H9 (cell line): ENCODE results near the gene SCO2. TPM values are rescaled to one million over a fixed set of nuclear protein-coding genes. Genes with fewer than 3 reads are reported as not detected.

Experiments used
- DNase-seq: peaks from one replicate; pipeline ENCODE4 v3.0.0-alpha.2; 2017
- H2AFZ ChIP-seq: one replicate; pipeline ENCODE4 v1.6.1; 2013; ENCODE audit warnings: mild to moderate bottlenecking, low read length, control low read depth, moderate library complexity
- H2AK5ac ChIP-seq: 2 replicates; pipeline ENCODE4 v1.6.1; 2013; ENCODE audit warnings: low read length, control low read depth, mixed read lengths; ENCODE audit not compliant: insufficient read length
- H2BK120ac ChIP-seq: one replicate; pipeline ENCODE4 v1.6.1; 2013; ENCODE audit warnings: low read depth, mild to moderate bottlenecking, low read length, control low read depth, inconsistent platforms; ENCODE audit not compliant: poor library complexity, severe bottlenecking
- H2BK12ac ChIP-seq: 2 replicates; pipeline ENCODE4 v1.6.1; 2013; ENCODE audit warnings: low read length, control low read depth, mixed read lengths, low read depth; ENCODE audit not compliant: insufficient read length
- H2BK15ac ChIP-seq: 2 replicates; pipeline ENCODE4 v1.6.1; 2013; ENCODE audit warnings: low read depth, low read length, control low read depth
- H2BK20ac ChIP-seq: one replicate; pipeline ENCODE4 v1.6.1; 2013; ENCODE audit warnings: low read depth, mild to moderate bottlenecking, low read length, control low read depth, inconsistent platforms; ENCODE audit not compliant: poor library complexity, severe bottlenecking
- H2BK5ac ChIP-seq: 2 replicates; pipeline ENCODE4 v1.6.1; 2013; ENCODE audit warnings: low read length, control low read depth, mixed read lengths; ENCODE audit not compliant: insufficient read length
- H3K14ac ChIP-seq: 2 replicates; pipeline ENCODE4 v1.6.1; 2013; ENCODE audit warnings: low read length, control low read depth; ENCODE audit not compliant: insufficient read depth
- H3K18ac ChIP-seq: 2 replicates; pipeline ENCODE4 v1.6.1; 2013; ENCODE audit warnings: low read depth, mild to moderate bottlenecking, mixed read lengths, low read length, control low read depth; ENCODE audit not compliant: insufficient read length
- H3K23ac ChIP-seq: 2 replicates; pipeline ENCODE4 v1.6.1; 2013; ENCODE audit warnings: low read length, control low read depth, mixed read lengths, low read depth; ENCODE audit not compliant: insufficient read length
- H3K23me2 ChIP-seq: 2 replicates; pipeline ENCODE4 v1.6.1; 2013; ENCODE audit warnings: low read depth, mild to moderate bottlenecking, mixed read lengths, low read length, control low read depth; ENCODE audit not compliant: insufficient read length, poor library complexity, severe bottlenecking
- H3K27ac ChIP-seq: 2 replicates; pipeline ENCODE4 v1.5.1; 2013; ENCODE audit warnings: low read length, control low read depth, mixed read lengths, low read depth; ENCODE audit not compliant: insufficient read length
- H3K27me3 ChIP-seq: 2 replicates; pipeline ENCODE4 v1.6.1; 2013; ENCODE audit warnings: low read length, control low read depth, inconsistent platforms; ENCODE audit not compliant: insufficient read depth
- H3K4ac ChIP-seq: 2 replicates; pipeline ENCODE4 v1.6.1; 2013; ENCODE audit warnings: low read depth, mild to moderate bottlenecking, control low read depth, inconsistent platforms, low read length, moderate library complexity
- H3K4me1 ChIP-seq: 2 replicates; pipeline ENCODE4 v1.6.1; 2013; ENCODE audit warnings: low read length, control low read depth, inconsistent platforms; ENCODE audit not compliant: insufficient read depth
- H3K4me2 ChIP-seq: 2 replicates; pipeline ENCODE4 v1.6.1; 2013; ENCODE audit warnings: low read length, control low read depth, mixed read lengths; ENCODE audit not compliant: insufficient read length, insufficient read depth
- H3K56ac ChIP-seq: 2 replicates; pipeline ENCODE4 v1.6.1; 2013; ENCODE audit warnings: low read depth, mild to moderate bottlenecking, mixed read lengths, low read length, control low read depth; ENCODE audit not compliant: insufficient read length
- H3K79me1 ChIP-seq: 2 replicates; pipeline ENCODE4 v1.6.1; 2013; ENCODE audit warnings: low read depth, mild to moderate bottlenecking, moderate library complexity, low read length, control low read depth, inconsistent platforms; ENCODE audit not compliant: insufficient read depth, poor library complexity, severe bottlenecking
- H3K79me2 ChIP-seq: 2 replicates; pipeline ENCODE4 v1.6.1; 2013; ENCODE audit warnings: low read length, control low read depth, inconsistent platforms; ENCODE audit not compliant: insufficient read depth
- H3K9ac ChIP-seq: 2 replicates; pipeline ENCODE4 v1.6.1; 2013; ENCODE audit warnings: low read length, control low read depth, mixed read lengths; ENCODE audit not compliant: insufficient read length; ENCODE audit errors: extremely low read depth
- H3K9me3 ChIP-seq: one replicate; pipeline ENCODE4 v1.6.1; 2013; ENCODE audit warnings: low read depth, low read length, inconsistent platforms; ENCODE audit not compliant: control insufficient read depth
- H3T11ph ChIP-seq: one replicate; pipeline ENCODE4 v1.6.1; 2013; ENCODE audit warnings: mild to moderate bottlenecking, low read length, control low read depth, inconsistent platforms
- H4K20me1 ChIP-seq: one replicate; pipeline ENCODE4 v1.6.1; 2013; ENCODE audit not compliant: control insufficient read depth, insufficient read length, insufficient read depth
- H4K5ac ChIP-seq: 2 replicates; pipeline ENCODE4 v1.6.1; 2013; ENCODE audit warnings: low read depth, mild to moderate bottlenecking, mixed read lengths, low read length, control low read depth; ENCODE audit not compliant: insufficient read length
- H4K8ac ChIP-seq: replicated peaks from 2 replicates; pipeline ENCODE4 v1.6.1; 2013; ENCODE audit warnings: low read length, control low read depth, mixed read lengths, low read depth; ENCODE audit not compliant: insufficient read length
- H4K91ac ChIP-seq: 2 replicates; pipeline ENCODE4 v1.6.1; 2013; ENCODE audit warnings: low read depth, mild to moderate bottlenecking, moderate library complexity, mixed read lengths, low read length, control low read depth; ENCODE audit not compliant: insufficient read length
- H3K27ac Mint-ChIP-seq, 3 experiments: 2 replicates in 2 of 3; 3 replicates in 1 of 3; pipeline ENCODE4 v1.8.0; 2020 to 2021; ENCODE audit warnings: mixed read lengths in 3 of 3, mild to moderate bottlenecking in 1 of 3, moderate library complexity in 1 of 3
- H3K27me3 Mint-ChIP-seq: 2 replicates; pipeline ENCODE4 v1.8.0; 2021; ENCODE audit warnings: low read depth, mild to moderate bottlenecking, moderate library complexity, mixed read lengths
- H3K36me3 Mint-ChIP-seq, 3 experiments: 2 replicates in 2 of 3; 3 replicates in 1 of 3; pipeline ENCODE4 v1.8.0; 2020 to 2021; ENCODE audit warnings: low read depth in 3 of 3, mixed read lengths in 3 of 3; ENCODE audit not compliant: insufficient read depth in 1 of 3
- H3K4me1 Mint-ChIP-seq, 2 experiments: 2 replicates each; pipeline ENCODE4 v1.8.0; 2020; ENCODE audit warnings: mixed read lengths in 2 of 2
- H3K4me3 Mint-ChIP-seq, 2 experiments: 2 replicates in 1 of 2; 3 replicates in 1 of 2; pipeline ENCODE4 v1.8.0; 2020 to 2021; ENCODE audit warnings: mild to moderate bottlenecking in 2 of 2, mixed read lengths in 2 of 2, moderate library complexity in 1 of 2
- H3K9me3 Mint-ChIP-seq, 2 experiments: 2 replicates in 1 of 2; 3 replicates in 1 of 2; pipeline ENCODE4 v1.8.0; 2020; ENCODE audit warnings: mild to moderate bottlenecking in 2 of 2, mixed read lengths in 2 of 2, moderate library complexity in 1 of 2
- WGBS: extraction: QIAGEN DNeasy Blood & Tissue Kit; methylation state at CpG from one replicate; pipeline ENCODE4 v1.1.7; 2013; ENCODE audit warnings: missing lambda C conversion rate, low lambda C conversion rate, mixed read lengths; ENCODE audit not compliant: insufficient read length; ENCODE audit errors: extremely low coverage; 5-methylcytosine and 5-hydroxymethylcytosine counted together
- total RNA-seq: library from RNA; stranded (reverse); gene quantifications from 2 replicates; pipeline ENCODE4 v1.2.1, GENCODE V29; 2021
- TF ChIP-seq, protein P1 (sequence below): fragments of 200-600 bp; sonication (generic); conservative IDR thresholded peaks from 3 replicates; pipeline ENCODE4 v1.8.0; 2021; ENCODE audit warnings: antibody characterized with exemption, mild to moderate bottlenecking

SCO2 gene
- total RNA-seq, 1 experiment from 2014 or later, result 3.3 TPM

DNA sequence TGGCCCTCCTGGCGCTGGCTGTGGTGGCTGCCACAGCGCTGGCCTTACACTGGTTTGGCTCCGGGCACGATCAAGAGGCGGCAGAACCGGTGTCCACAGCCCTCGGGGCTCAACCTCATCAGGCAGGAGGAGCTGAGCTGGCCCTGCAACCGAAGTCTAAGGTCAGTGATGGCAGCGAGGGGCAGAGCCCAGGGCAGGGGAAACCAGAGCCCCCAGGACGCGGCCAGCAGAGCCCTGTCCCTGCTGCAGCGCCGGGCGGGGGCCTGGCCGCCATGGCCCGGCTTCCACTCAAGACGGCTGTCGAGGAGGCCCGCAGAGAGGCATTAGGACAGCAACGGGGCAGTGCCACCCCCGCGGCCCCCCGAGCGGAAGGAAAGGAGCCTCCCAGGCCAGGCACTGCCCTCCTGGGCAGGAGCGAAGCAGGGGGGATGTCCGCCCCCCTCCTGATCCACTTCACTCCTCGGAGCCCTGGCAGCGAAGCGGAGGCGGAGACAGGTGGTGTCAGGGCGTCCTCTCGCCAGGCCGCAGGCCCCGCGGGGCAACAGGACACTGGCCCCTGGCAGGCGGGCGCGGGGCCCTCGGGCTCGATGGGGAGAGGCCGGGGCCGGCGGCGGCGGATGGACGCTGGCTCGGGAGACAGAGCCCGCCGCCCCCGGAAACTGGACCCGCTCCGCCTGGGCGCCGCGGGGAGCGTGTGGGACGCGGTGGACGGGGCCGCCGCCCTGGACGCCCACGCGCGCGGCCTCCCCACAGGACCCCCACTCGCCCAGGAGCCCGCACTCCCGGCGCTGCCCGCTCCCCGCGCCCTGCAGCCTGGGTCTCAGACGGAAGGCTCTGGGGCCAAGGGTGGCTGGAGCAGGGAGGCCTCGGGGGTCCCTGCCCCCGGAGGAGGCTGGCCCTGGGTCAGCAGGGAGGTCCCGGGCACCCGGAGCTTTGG is 21.2 kb upstream of the SCO2 start:
- no peak overlapping the region for H2BK120ac ChIP-seq
- Mint-ChIP-seq H3K9me3 (no peaks in the 10 kb centered on the region; a peak in 1 of 5 replicates), H3K4me3 (no peak overlapping the region), H3K4me1 (peaks cover 0 to 3% of the 10 kb centered on the region in 2 experiments; a peak in 1 of 4 replicates), H3K36me3 (no peaks in the 10 kb centered on the region), H3K27me3 (peaks cover 40% of the 10 kb centered on the region), H3K27ac (no peak overlapping the region)
- no peak overlapping the region for H2BK12ac ChIP-seq
- DNase-seq, result no peak
- no peak overlapping the region for H3K4ac ChIP-seq
- H3K23ac ChIP-seq, result no peak overlapping the region
- no peak overlapping the region for H4K5ac ChIP-seq
- H2AK5ac ChIP-seq, result no peak overlapping the region
- WGBS, result no CpG with 5 or more reads among the region's 78 CpGs
- H3K56ac ChIP-seq, result no peak overlapping the region
- H3K18ac ChIP-seq, result no peak overlapping the region
- no peak overlapping the region for H4K91ac ChIP-seq
- H2BK20ac ChIP-seq, result no peak overlapping the region
- H3K27ac ChIP-seq, result no peak overlapping the region
- no peaks in the 10 kb centered on the region for H4K20me1 ChIP-seq
- no peak overlapping the region for H4K8ac ChIP-seq
- H3K27me3 ChIP-seq, result no peaks in the 10 kb centered on the region; the same call in 1 of the 2 replicates
- H2BK15ac ChIP-seq, result no peak overlapping the region
- no peak overlapping the region for H3K14ac ChIP-seq
- H3K79me1 ChIP-seq, result no peaks in the 10 kb centered on the region
- H3T11ph ChIP-seq, result no peak overlapping the region
- H2AFZ ChIP-seq, result no peak overlapping the region
- TF ChIP-seq, protein P1, sequence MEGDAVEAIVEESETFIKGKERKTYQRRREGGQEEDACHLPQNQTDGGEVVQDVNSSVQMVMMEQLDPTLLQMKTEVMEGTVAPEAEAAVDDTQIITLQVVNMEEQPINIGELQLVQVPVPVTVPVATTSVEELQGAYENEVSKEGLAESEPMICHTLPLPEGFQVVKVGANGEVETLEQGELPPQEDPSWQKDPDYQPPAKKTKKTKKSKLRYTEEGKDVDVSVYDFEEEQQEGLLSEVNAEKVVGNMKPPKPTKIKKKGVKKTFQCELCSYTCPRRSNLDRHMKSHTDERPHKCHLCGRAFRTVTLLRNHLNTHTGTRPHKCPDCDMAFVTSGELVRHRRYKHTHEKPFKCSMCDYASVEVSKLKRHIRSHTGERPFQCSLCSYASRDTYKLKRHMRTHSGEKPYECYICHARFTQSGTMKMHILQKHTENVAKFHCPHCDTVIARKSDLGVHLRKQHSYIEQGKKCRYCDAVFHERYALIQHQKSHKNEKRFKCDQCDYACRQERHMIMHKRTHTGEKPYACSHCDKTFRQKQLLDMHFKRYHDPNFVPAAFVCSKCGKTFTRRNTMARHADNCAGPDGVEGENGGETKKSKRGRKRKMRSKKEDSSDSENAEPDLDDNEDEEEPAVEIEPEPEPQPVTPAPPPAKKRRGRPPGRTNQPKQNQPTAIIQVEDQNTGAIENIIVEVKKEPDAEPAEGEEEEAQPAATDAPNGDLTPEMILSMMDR, result no peak
- H3K9me3 ChIP-seq, result no peaks in the 10 kb centered on the region
- H3K4me1 ChIP-seq, result no peaks in the 10 kb centered on the region
- no peak overlapping the region for H3K4me2 ChIP-seq
- H3K79me2 ChIP-seq, result no peaks in the 10 kb centered on the region
- peaks cover 2% of the 10 kb centered on the region for H3K23me2 ChIP-seq
- H3K9ac ChIP-seq, result no peak overlapping the region
- H2BK5ac ChIP-seq, result no peak overlapping the region
